AG10803 (cell line): ENCODE measurements around the gene DDX1.

Source experiments
- DNase-seq: peaks from one replicate; pipeline ENCODE4 v3.0.0; 2010; ENCODE audit warnings: low read depth
- H3K4me3 ChIP-seq: 2 replicates; pipeline ENCODE4 v1.5.1; 2011; ENCODE audit warnings: mild to moderate bottlenecking, low read length, control low read depth
- TF ChIP-seq, protein P1 (sequence below): conservative IDR thresholded peaks from 2 replicates; pipeline ENCODE4 v1.5.1; 2011; ENCODE audit warnings: mild to moderate bottlenecking, low read length, control low read depth, inconsistent platforms

DDX1 gene

DNA sequence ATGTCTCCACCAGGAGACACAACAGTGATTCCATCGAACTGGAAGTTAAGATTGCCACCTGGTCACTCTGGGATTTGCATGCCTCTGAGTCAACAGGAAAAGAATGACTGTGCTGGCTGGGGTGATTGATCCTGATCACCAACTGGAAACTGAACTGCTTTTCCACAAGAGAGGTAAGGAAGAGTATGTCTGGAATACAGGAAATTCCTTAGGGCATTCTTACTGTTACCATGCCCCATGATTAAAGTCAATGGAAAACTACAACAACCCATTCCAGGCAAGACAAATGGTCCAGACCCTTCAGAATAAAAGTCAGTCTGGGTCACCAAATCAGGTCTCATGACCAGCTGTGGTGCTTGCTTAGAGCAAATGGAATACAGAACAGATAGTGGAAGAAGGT is 12.0 kb upstream of the DDX1 start:
- TF ChIP-seq, protein P1, sequence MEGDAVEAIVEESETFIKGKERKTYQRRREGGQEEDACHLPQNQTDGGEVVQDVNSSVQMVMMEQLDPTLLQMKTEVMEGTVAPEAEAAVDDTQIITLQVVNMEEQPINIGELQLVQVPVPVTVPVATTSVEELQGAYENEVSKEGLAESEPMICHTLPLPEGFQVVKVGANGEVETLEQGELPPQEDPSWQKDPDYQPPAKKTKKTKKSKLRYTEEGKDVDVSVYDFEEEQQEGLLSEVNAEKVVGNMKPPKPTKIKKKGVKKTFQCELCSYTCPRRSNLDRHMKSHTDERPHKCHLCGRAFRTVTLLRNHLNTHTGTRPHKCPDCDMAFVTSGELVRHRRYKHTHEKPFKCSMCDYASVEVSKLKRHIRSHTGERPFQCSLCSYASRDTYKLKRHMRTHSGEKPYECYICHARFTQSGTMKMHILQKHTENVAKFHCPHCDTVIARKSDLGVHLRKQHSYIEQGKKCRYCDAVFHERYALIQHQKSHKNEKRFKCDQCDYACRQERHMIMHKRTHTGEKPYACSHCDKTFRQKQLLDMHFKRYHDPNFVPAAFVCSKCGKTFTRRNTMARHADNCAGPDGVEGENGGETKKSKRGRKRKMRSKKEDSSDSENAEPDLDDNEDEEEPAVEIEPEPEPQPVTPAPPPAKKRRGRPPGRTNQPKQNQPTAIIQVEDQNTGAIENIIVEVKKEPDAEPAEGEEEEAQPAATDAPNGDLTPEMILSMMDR = no peak
- peak; percentile 22 for DNase-seq
- no peak overlapping the region for H3K4me3 ChIP-seq

DNA sequence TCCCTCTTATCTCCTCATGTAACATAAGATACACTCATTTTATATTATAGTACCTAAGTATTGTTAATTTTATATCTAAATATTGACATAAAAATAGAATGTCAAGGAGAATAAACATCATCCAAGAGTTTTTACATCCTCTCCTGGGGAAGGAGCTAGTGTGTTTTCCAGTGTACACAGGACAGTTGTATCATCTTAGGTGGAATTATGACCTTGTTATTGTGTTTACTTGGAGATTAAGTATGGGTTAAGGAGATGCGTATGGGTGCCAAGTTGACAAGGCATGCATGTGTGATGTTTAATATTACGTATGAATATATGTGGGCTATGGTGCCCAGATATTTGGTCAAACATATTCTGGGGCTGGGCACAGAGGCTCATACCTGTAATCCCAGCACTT is 11.2 kb upstream of the DDX1 start:
- no peak for DNase-seq
- TF ChIP-seq, protein P1 = no peak
- no peak overlapping the region for H3K4me3 ChIP-seq

GRCh38 chr2:15582710-15583357 is 8.8 kb upstream of the DDX1 start:
- TF ChIP-seq, protein P1 = no peak
- peak; percentile 9 for DNase-seq
- no peak overlapping the region for H3K4me3 ChIP-seq

DNA sequence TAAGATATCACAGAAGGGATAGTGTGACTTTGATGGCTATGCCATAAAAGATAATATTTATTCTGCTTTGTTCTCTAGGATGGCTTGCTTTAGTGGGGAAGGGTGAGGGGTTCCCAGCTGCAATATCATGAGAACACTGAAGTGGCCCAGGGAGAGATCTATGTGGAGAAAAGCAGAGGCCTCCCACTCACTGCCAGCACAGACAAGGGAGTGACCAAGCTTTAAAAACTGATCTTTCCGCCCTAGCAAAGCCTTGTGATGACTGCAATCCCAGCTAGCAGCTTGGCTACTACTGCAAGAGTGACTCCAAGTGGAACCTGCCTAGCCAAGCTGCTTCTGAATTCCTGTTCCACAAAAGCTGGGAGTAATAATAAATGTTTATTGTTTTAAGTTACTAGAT is 7.8 kb upstream of the DDX1 start:
- TF ChIP-seq, protein P1 = no peak
- no peak overlapping the region for H3K4me3 ChIP-seq
- no peak for DNase-seq

DNA sequence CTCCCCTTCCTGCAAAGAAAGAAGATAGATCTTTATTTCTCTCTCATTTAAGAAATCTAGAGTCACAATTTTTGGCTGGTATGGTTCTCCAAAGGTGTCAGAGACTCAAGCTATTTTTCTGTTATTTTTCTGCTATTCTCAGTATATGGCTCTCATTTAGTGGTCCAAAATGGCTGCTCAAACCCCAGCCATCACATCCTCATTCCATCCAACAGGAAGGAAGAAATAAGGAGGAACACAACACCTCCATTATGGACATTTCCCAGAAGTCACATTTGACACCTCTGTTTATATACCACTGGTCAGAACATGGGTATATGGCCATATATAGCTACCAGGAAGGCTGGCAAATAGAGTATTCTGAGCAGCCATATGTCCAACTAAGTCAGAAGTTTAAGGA is 7.4 kb upstream of the DDX1 start:
- DNase-seq = no peak
- TF ChIP-seq, protein P1 = no peak
- H3K4me3 ChIP-seq = no peak overlapping the region

- H3K4me3 ChIP-seq = no peak overlapping the region
- DNase-seq = no peak
- TF ChIP-seq, protein P1 = no peak
Measured at GRCh38 chr2:15584767-15585469, 6.8 kb upstream of the DDX1 start.

DNA sequence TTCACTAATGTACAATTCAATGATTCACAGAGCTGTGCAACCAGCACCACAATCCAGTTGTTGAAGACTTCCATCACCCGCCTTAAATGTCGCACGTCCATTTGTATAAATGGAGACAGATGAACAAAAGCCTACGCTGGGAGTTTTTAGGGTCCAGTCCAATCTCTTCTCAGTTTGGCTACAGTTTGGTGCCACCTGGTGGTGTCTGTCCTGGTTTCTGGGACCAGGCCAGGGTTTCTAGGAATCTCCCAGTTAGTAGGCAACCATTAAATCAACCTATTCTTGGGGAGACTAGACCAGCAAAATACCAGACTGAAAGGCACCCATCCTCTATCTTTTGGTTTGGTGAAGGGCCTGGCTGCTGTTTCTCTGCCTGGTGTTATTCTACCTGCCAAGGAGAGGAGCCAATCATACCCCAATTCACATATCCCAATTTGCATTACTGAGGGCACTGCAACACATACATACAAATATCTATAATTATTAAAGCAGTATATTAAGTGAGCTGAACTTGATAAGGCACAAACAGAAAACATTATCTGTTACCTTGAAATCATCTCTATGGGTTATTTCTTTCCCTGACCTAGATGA is 3.2 kb upstream of the DDX1 start:
- peak; percentile 56 for DNase-seq
- TF ChIP-seq, protein P1 = peak; percentile 67
- no peak overlapping the region for H3K4me3 ChIP-seq
